Fibroblast of lung (primary cell): ENCODE data around the gene EPN3.
A peak's percentile ranks its signal among the peaks of the same experiment; 100 is the strongest.

ENCODE experiments used
- CTCF ChIP-seq, 2 donors: IDR thresholded peaks in 1 of 2; conservative IDR thresholded peaks in 1 of 2; 1 replicate in 1 of 2; 2 replicates in 1 of 2; pipeline ENCODE4 v1.5.1; 2011 to 2012; ENCODE audit warnings: low read length in 2 of 2, control low read depth in 1 of 2, inconsistent platforms in 1 of 2, low read depth in 1 of 2, mild to moderate bottlenecking in 1 of 2
- EZH2 ChIP-seq: IDR thresholded peaks from 2 replicates; pipeline ENCODE4 v1.5.1; 2012; ENCODE audit warnings: low read length, control low read depth, mild to moderate bottlenecking; ENCODE audit errors: missing control alignments

GRCh38 chr17:50558941-50559614 lies 26.5 kb downstream of the EPN3 start:
- TF ChIP-seq CTCF (conservative IDR thresholded peaks at IDR 0.05 in 1 of 2, IDR thresholded peaks at IDR 0.05 in 1 of 2; ENCODE audit: low read depth in 1 of 2, low read length in 2 of 2) (no peak), EZH2 (peak; percentile 86)
